ENCODE measurements around the gene C1orf116. TPM values are rescaled to one million over a fixed set of nuclear protein-coding genes. Genes with fewer than 3 reads are reported as not detected.

C1orf116 gene
- total RNA-seq, 1 experiment from 2014 or later = 0.09 TPM

DNA sequence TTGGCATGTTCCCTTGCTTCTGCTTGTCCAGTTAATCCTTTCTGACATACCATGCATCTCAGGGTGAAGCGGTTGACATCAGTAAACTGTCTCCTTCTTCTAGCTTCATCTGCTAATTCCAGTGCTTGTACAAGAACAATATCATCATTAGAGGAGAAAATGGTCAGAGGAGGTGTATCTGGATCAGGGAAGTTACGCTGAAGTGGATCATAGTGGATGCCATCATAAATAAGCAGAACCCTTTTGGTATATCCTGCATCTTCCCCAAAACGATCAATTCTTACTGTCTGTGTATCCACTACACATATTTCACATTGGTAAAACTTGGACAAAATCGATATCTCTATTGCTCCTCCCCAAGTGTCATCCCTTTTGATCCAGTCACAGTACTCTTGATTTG, 16.5 kb upstream of the C1orf116 start:
- TF ChIP-seq EZH2 (IDR thresholded peaks at IDR 0.05; ENCODE audit: borderline replicate concordance, low read depth, low read length, poor library complexity, severe bottlenecking) = no peak
- TF ChIP-seq, protein P1, sequence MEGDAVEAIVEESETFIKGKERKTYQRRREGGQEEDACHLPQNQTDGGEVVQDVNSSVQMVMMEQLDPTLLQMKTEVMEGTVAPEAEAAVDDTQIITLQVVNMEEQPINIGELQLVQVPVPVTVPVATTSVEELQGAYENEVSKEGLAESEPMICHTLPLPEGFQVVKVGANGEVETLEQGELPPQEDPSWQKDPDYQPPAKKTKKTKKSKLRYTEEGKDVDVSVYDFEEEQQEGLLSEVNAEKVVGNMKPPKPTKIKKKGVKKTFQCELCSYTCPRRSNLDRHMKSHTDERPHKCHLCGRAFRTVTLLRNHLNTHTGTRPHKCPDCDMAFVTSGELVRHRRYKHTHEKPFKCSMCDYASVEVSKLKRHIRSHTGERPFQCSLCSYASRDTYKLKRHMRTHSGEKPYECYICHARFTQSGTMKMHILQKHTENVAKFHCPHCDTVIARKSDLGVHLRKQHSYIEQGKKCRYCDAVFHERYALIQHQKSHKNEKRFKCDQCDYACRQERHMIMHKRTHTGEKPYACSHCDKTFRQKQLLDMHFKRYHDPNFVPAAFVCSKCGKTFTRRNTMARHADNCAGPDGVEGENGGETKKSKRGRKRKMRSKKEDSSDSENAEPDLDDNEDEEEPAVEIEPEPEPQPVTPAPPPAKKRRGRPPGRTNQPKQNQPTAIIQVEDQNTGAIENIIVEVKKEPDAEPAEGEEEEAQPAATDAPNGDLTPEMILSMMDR (conservative IDR thresholded peaks at IDR 0.05; ENCODE audit: low read depth, low read length) = no peak
- Histone ChIP-seq H3K36me3 (ENCODE audit: insufficient read depth, low read length, poor library complexity, severe bottlenecking) (peaks cover 27% of the 10 kb centered on the region), H3K4me1 (ENCODE audit: insufficient read depth, low read length, poor library complexity, severe bottlenecking) (peaks cover 18% of the 10 kb centered on the region), H3K4me3 (ENCODE audit: low read depth, low read length, poor library complexity, severe bottlenecking) (no peak overlapping the region), H3K27ac (ENCODE audit: low read depth, low read length, poor library complexity, severe bottlenecking) (no peak overlapping the region), H3K27me3 (replicated peaks; ENCODE audit: insufficient read depth, low read depth, low read length, poor library complexity) (no peaks in the 10 kb centered on the region), H3K9me3 (ENCODE audit: low read depth, low read length, poor library complexity, severe bottlenecking) (no peaks in the 10 kb centered on the region)
- BruUV-seq (replicated peaks) = TSS peak; percentile 24
- ChIA-PET CTCF (interaction anchor here (0.6 kb wide), 1 partner anchor 34 kb away, joined by 3 read pairs; no protein-coding TSS in a partner anchor), POLR2A (ENCODE audit: low non-redundant PET) (no interaction called here)
- DNase-seq (ENCODE audit: low spot score) = no peak
- intact Hi-C loops (cut with micrococcal nuclease; ENCODE audit: unreplicated experiment) = no loop called here

DNA sequence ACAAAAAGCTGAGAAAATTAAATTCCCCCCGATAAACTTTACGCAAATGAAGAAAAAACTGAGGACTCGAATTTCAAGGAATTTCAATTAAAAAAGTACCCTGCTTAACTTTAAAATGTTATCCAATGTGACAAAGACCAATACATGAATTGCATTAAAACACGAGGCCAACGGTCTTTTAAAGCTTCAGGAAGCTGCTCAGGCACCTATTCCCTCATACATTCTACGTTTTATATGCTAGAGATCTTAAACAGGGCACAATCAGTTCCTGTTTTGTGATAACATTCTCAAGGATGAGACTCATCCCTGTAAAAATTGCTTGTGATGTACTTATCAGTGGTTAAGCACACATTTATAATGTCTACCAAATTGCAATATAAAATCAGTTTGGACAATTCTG, 15.5 kb upstream of the C1orf116 start:
- TF ChIP-seq, protein P1 (conservative IDR thresholded peaks at IDR 0.05; ENCODE audit: low read depth, low read length) = no peak
- no peak for TF ChIP-seq EZH2 (IDR thresholded peaks at IDR 0.05; ENCODE audit: borderline replicate concordance, low read depth, low read length, poor library complexity, severe bottlenecking)
- ChIA-PET CTCF (no interaction called here), POLR2A (ENCODE audit: low non-redundant PET) (no interaction called here)
- no peak for DNase-seq (ENCODE audit: low spot score)
- H3K9me3 ChIP-seq (ENCODE audit: low read depth, low read length, poor library complexity, severe bottlenecking) = no peaks in the 10 kb centered on the region
- no peak overlapping the region for H3K4me3 ChIP-seq (ENCODE audit: low read depth, low read length, poor library complexity, severe bottlenecking)
- no peak overlapping the region for H3K27ac ChIP-seq (ENCODE audit: low read depth, low read length, poor library complexity, severe bottlenecking)
- BruUV-seq (replicated peaks) = no TSS peak
- H3K27me3 ChIP-seq (replicated peaks; ENCODE audit: insufficient read depth, low read depth, low read length, poor library complexity) = no peaks in the 10 kb centered on the region
- peaks cover 18% of the 10 kb centered on the region for H3K4me1 ChIP-seq (ENCODE audit: insufficient read depth, low read length, poor library complexity, severe bottlenecking)
- intact Hi-C loops (cut with micrococcal nuclease; ENCODE audit: unreplicated experiment) = no loop called here
- H3K36me3 ChIP-seq (ENCODE audit: insufficient read depth, low read length, poor library complexity, severe bottlenecking) = peaks cover 27% of the 10 kb centered on the region

DNA sequence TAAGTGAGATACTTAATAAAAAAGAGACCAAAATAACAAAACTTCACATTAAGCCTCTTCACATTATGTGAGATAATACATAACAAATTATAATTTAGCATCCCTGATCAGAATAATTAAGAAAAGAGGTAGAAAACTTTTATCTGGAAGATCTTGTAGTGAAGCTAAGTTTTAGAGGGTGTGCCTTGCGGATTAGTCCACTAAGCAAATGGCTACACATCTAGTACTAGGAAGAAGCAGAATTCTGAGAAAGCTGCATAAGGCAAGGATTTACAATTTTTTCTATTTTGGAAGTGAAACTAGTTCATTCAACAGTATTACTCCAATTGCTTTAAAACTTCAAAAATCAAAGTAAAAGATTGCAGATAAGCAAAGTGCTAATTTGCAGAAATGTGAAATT, 14.9 kb upstream of the C1orf116 start:
- H3K9me3 ChIP-seq (ENCODE audit: low read depth, low read length, poor library complexity, severe bottlenecking) = no peaks in the 10 kb centered on the region
- CTCF ChIA-PET = no interaction called here
- H3K4me3 ChIP-seq (ENCODE audit: low read depth, low read length, poor library complexity, severe bottlenecking) = no peak overlapping the region
- intact Hi-C loops (cut with micrococcal nuclease; ENCODE audit: unreplicated experiment) = no loop called here
- no TSS peak for BruUV-seq (replicated peaks)
- H3K27me3 ChIP-seq (replicated peaks; ENCODE audit: insufficient read depth, low read depth, low read length, poor library complexity) = no peaks in the 10 kb centered on the region
- peaks cover 27% of the 10 kb centered on the region for H3K36me3 ChIP-seq (ENCODE audit: insufficient read depth, low read length, poor library complexity, severe bottlenecking)
- no peak for TF ChIP-seq EZH2 (IDR thresholded peaks at IDR 0.05; ENCODE audit: borderline replicate concordance, low read depth, low read length, poor library complexity, severe bottlenecking)
- TF ChIP-seq, protein P1 (conservative IDR thresholded peaks at IDR 0.05; ENCODE audit: low read depth, low read length) = no peak
- no peak overlapping the region for H3K27ac ChIP-seq (ENCODE audit: low read depth, low read length, poor library complexity, severe bottlenecking)
- DNase-seq (ENCODE audit: low spot score) = no peak
- POLR2A ChIA-PET (ENCODE audit: low non-redundant PET) = no interaction called here
- H3K4me1 ChIP-seq (ENCODE audit: insufficient read depth, low read length, poor library complexity, severe bottlenecking) = peaks cover 18% of the 10 kb centered on the region

Measured in A673 (cell line).